HL-60 (cell line): ENCODE results near the gene PRR13.
A peak's percentile ranks its signal among the peaks of the same experiment; 100 is the strongest.

Experiments
- DNase-seq, 2 experiments: peaks; one replicate each; pipeline ENCODE4 v3.0.0-alpha.2; 2010 to 2020; ENCODE audit warnings: low read depth in 1 of 2, low spot score in 1 of 2
- H3K27ac ChIP-seq: fragments of 250-450 bp; sonication (Bioruptor Pico); replicated peaks from 2 replicates; pipeline ENCODE4 v1.5.1; 2020; ENCODE audit warnings: mild to moderate bottlenecking, moderate library complexity
- H3K27me3 ChIP-seq: fragments of 250-450 bp; sonication (Bioruptor Pico); 2 replicates; pipeline ENCODE4 v1.5.1; 2021; ENCODE audit warnings: mild to moderate bottlenecking, moderate library complexity; ENCODE audit not compliant: insufficient read depth, poor library complexity, severe bottlenecking
- H3K4me3 ChIP-seq: replicated peaks from 2 replicates; pipeline ENCODE4 v1.5.1; 2011; ENCODE audit warnings: mild to moderate bottlenecking, control low read depth, low read length; ENCODE audit not compliant: insufficient read depth
- CTCF ChIP-seq: IDR thresholded peaks from one replicate; pipeline ENCODE4 v1.5.1; 2011; ENCODE audit warnings: low read length, control low read depth, inconsistent platforms; ENCODE audit not compliant: insufficient read depth
- GABPA ChIP-seq: IDR thresholded peaks from 2 replicates; pipeline ENCODE4 v1.6.1; 2012; ENCODE audit warnings: low read depth
- POLR2AphosphoS5 ChIP-seq: IDR thresholded peaks from 2 replicates; pipeline ENCODE4 v1.6.1; 2012; ENCODE audit warnings: low read depth
- REST ChIP-seq: IDR thresholded peaks from 2 replicates; pipeline ENCODE4 v1.6.1; 2012; ENCODE audit warnings: low read depth; ENCODE audit not compliant: insufficient replicate concordance
- SPI1 ChIP-seq: IDR thresholded peaks from 2 replicates; pipeline ENCODE4 v1.6.1; 2012; ENCODE audit warnings: low read depth, mild to moderate bottlenecking, borderline replicate concordance

PRR13 gene

GRCh38 chr12:53461591-53461990 lies 20.1 kb downstream of the PRR13 start:
- DNase-seq, result no peak
- TF ChIP-seq CTCF (no peak), POLR2AphosphoS5 (no peak), REST (no peak), SPI1 (no peak), GABPA (no peak)
- H3K4me3 ChIP-seq, result no peak overlapping the region
- no peak overlapping the region for H3K27ac ChIP-seq
- no peaks in the 10 kb centered on the region for H3K27me3 ChIP-seq

GRCh38 chr12:53462935-53463334 lies 21.4 kb downstream of the PRR13 start:
- TF ChIP-seq REST, result no peak
- TF ChIP-seq GABPA, result no peak
- TF ChIP-seq POLR2AphosphoS5, result no peak
- Histone ChIP-seq H3K27ac (no peak overlapping the region), H3K4me3 (no peak overlapping the region), H3K27me3 (no peaks in the 10 kb centered on the region)
- DNase-seq, result no peak

- Histone ChIP-seq H3K27ac (no peak overlapping the region), H3K27me3 (no peaks in the 10 kb centered on the region), H3K4me3 (no peak overlapping the region)
- DNase-seq, result no peak
- peak; percentile 19; the same call in 1 of the 2 replicates for TF ChIP-seq SPI1
- TF ChIP-seq GABPA, result no peak
Measured at GRCh38 chr12:53463802-53464560, 22.4 kb downstream of the PRR13 start.

GRCh38 chr12:53464685-53465418 lies 23.3 kb downstream of the PRR13 start:
- no peak overlapping the region for H3K4me3 ChIP-seq
- no peak for DNase-seq
- no peak overlapping the region for H3K27ac ChIP-seq
- no peaks in the 10 kb centered on the region for H3K27me3 ChIP-seq
- TF ChIP-seq REST (no peak), POLR2AphosphoS5 (no peak), GABPA (no peak), CTCF (no peak), SPI1 (no peak)
